Upper lobe of right lung (tissue), 1 donor: Measurements from ENCODE around the gene HTATIP2. TPM values are rescaled to one million over a fixed set of nuclear protein-coding genes. Genes with fewer than 3 reads are reported as not detected.
"Not testable (repeated sequence)": the region's sequence is repeated elsewhere in the genome, so short reads cannot be mapped to it uniquely, and the experiment has no call there.

ENCODE experiments used
- ATAC-seq: fragments of 200-7000 bp; cut with Tn5 transposase; one replicate; pipeline ENCODE4 v1.9.1; 2020; ENCODE audit warnings: mild to moderate bottlenecking, moderate library complexity
- DNase-seq: peaks from one replicate; pipeline ENCODE4 v3.0.0-alpha.2; 2020
- H3K27ac ChIP-seq: fragments of 200-600 bp; one replicate; pipeline ENCODE4 v1.8.0; 2022
- H3K27me3 ChIP-seq: fragments of 200-600 bp; one replicate; pipeline ENCODE4 v1.8.0; 2022; ENCODE audit warnings: mild to moderate bottlenecking
- H3K36me3 ChIP-seq: fragments of 200-600 bp; one replicate; pipeline ENCODE4 v1.8.0; 2022
- H3K4me1 ChIP-seq: fragments of 200-600 bp; one replicate; pipeline ENCODE4 v1.8.0; 2022
- H3K4me3 ChIP-seq: fragments of 200-600 bp; one replicate; pipeline ENCODE4 v1.8.0; 2022; ENCODE audit warnings: mild to moderate bottlenecking
- H3K9me3 ChIP-seq: fragments of 200-600 bp; one replicate; pipeline ENCODE4 v1.8.0; 2022
- CTCF ChIP-seq: fragments of 200-600 bp; IDR thresholded peaks from one replicate; pipeline ENCODE4 v1.8.0; 2022; ENCODE audit warnings: antibody characterized with exemption
- intact Hi-C: fragments of 100-400 bp; cut with DNase I; formaldehyde crosslinking; loops from one replicate; pipeline ENCODE4 v1.11.0; 2022
- total RNA-seq: library from RNA; stranded (reverse); fragmentation: NEBNext Ultra II Directional; extraction: Animal tissue kit (Norgen Biotek cat#: 25700); gene quantifications from one replicate; pipeline ENCODE4 v1.2.1, GENCODE V29; 2021
- donor health status: DM: no; HTN: yes; CAD: no; lungs with severe emphysema.

Gene HTATIP2
- total RNA-seq, 1 donor from 2014 or later, result 59.9 TPM

GRCh38 chr11:20364341-20364792 is 853 bp downstream of the HTATIP2 start:
- Histone ChIP-seq H3K4me3 (peak overlapping the region; percentile 91), H3K27ac (peak overlapping the region; percentile 91), H3K4me1 (peaks cover 7% of the 10 kb centered on the region), H3K27me3 (no peaks in the 10 kb centered on the region), H3K36me3 (no peaks in the 10 kb centered on the region), H3K9me3 (no peaks in the 10 kb centered on the region)
- no peak for DNase-seq
- TF ChIP-seq CTCF, result no peak
- ATAC-seq, result peak; percentile 40
- intact Hi-C loops, result no loop called here

GRCh38 chr11:20365465-20365864 is 2.0 kb downstream of the HTATIP2 start:
- ATAC-seq, H3K27me3 ChIP-seq, intact Hi-C loops, H3K4me1 ChIP-seq, H3K27ac ChIP-seq, H3K9me3 ChIP-seq, H3K36me3 ChIP-seq, H3K4me3 ChIP-seq, DNase-seq: not testable (repeated sequence)

- no peaks in the 10 kb centered on the region for H3K9me3 ChIP-seq
- DNase-seq, result no peak
- no peaks in the 10 kb centered on the region for H3K36me3 ChIP-seq
- no peak overlapping the region for H3K27ac ChIP-seq
- intact Hi-C loops, result no loop called here
- no peak overlapping the region for H3K4me3 ChIP-seq
- no peak for TF ChIP-seq CTCF
- peaks cover 7% of the 10 kb centered on the region for H3K4me1 ChIP-seq
- no peak for ATAC-seq
- H3K27me3 ChIP-seq, result no peaks in the 10 kb centered on the region
These were observed 3.9 kb downstream of the HTATIP2 start for GRCh38 chr11:20367313-20367948.

GRCh38 chr11:20368438-20368837 is 4.9 kb downstream of the HTATIP2 start:
- no peaks in the 10 kb centered on the region for H3K27me3 ChIP-seq
- H3K4me1 ChIP-seq, result peaks cover 7% of the 10 kb centered on the region
- intact Hi-C loops, result no loop called here
- no peaks in the 10 kb centered on the region for H3K9me3 ChIP-seq
- H3K36me3 ChIP-seq, result no peaks in the 10 kb centered on the region
- TF ChIP-seq CTCF, result no peak
- H3K27ac ChIP-seq, result no peak overlapping the region
- no peak for DNase-seq
- no peak for ATAC-seq
- no peak overlapping the region for H3K4me3 ChIP-seq

- ATAC-seq (no peak), DNase-seq (no peak)
- H3K4me1 ChIP-seq, result peaks cover 2% of the 10 kb centered on the region
- TF ChIP-seq CTCF, result no peak
- no peaks in the 10 kb centered on the region for H3K36me3 ChIP-seq
- no peaks in the 10 kb centered on the region for H3K9me3 ChIP-seq
- no peak overlapping the region for H3K27ac ChIP-seq
- no peak overlapping the region for H3K4me3 ChIP-seq
- no peaks in the 10 kb centered on the region for H3K27me3 ChIP-seq
- intact Hi-C loops, result no loop called here
These were observed 6.3 kb downstream of the HTATIP2 start for GRCh38 chr11:20369826-20370225.

GRCh38 chr11:20372081-20372626 is 8.6 kb downstream of the HTATIP2 start:
- intact Hi-C loops, result no loop called here
- no peak overlapping the region for H3K27ac ChIP-seq
- ATAC-seq (no peak), DNase-seq (no peak)
- H3K4me3 ChIP-seq, result no peak overlapping the region
- H3K36me3 ChIP-seq, result peaks cover 12% of the 10 kb centered on the region
- no peaks in the 10 kb centered on the region for H3K9me3 ChIP-seq
- no peaks in the 10 kb centered on the region for H3K4me1 ChIP-seq
- H3K27me3 ChIP-seq, result no peaks in the 10 kb centered on the region
- TF ChIP-seq CTCF, result no peak
